GM12891 (cell line): ENCODE data around the gene NBAS.

ENCODE experiments used
- PAX5 ChIP-seq: IDR thresholded peaks from 2 replicates; pipeline ENCODE4 v1.6.1; 2011; ENCODE audit warnings: low read length, moderate library complexity, mild to moderate bottlenecking; ENCODE audit not compliant: insufficient read depth, severe bottlenecking
- POLR2A ChIP-seq: IDR thresholded peaks from 2 replicates; pipeline ENCODE4 v1.6.1; 2011; ENCODE audit warnings: low read depth, low read length, control low read depth
- POLR2AphosphoS5 ChIP-seq: IDR thresholded peaks from 2 replicates; pipeline ENCODE4 v1.6.1; 2011; ENCODE audit warnings: low read depth, low read length, control low read depth
- POU2F2 ChIP-seq: IDR thresholded peaks from 2 replicates; pipeline ENCODE4 v1.6.1; 2011; ENCODE audit warnings: low read depth, mild to moderate bottlenecking, control low read depth, low read length, moderate library complexity
- SPI1 ChIP-seq: IDR thresholded peaks from 2 replicates; pipeline ENCODE4 v1.6.1; 2011; ENCODE audit warnings: low read depth, low read length, control low read depth
- TAF1 ChIP-seq: IDR thresholded peaks from 2 replicates; pipeline ENCODE4 v1.6.1; 2011; ENCODE audit warnings: low read depth, low read length, control low read depth

DNA sequence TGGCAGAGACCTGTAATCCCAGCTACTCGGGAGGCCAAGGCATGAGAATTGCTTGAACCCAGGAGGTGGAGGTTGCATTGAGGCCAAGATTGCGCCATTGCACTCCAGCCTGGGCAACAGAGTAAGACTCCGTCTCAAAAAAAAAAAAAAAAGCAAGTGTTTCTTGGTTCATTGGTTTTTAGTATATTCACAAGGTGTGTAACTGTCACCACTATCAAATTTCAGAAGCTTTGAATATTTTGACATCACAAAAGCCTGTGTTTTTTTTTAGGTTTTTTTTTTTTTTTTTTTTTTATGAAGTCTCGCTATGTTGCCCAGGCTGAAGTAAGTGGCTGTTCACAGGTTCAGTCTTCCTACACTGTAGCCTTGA lies 47.2 kb upstream of the NBAS start:
- TF ChIP-seq POLR2AphosphoS5 (no peak), POLR2A (no peak), TAF1 (no peak), SPI1 (no peak), POU2F2 (no peak), PAX5 (no peak)
